ENCODE data around the gene EZR. TPM values are rescaled to one million over a fixed set of nuclear protein-coding genes. Genes with fewer than 3 reads are reported as not detected.
"Not testable (repeated sequence)": the region's sequence is repeated elsewhere in the genome, so short reads cannot be mapped to it uniquely, and the experiment has no call there.

EZR gene
- polyA plus RNA-seq, 1 donor from 2014 or later: 588 TPM

- Mint-ChIP-seq H3K4me3 (no peak overlapping the region), H3K4me1 (peaks cover 12 to 21% (median 16%) of the 10 kb centered on the region in 3 donors), H3K9me3 (no peaks in the 10 kb centered on the region), H3K27ac (peak overlapping the region in 1 of 3 donors; percentile 95), H3K27me3 (peaks cover 4% of the 10 kb centered on the region), H3K36me3 (no peaks in the 10 kb centered on the region)
Measured at GRCh38 chr6:158834675-158835385, 15.7 kb upstream of the EZR start.

- H3K4me1 Mint-ChIP-seq: peaks cover 10 to 24% (median 19%) of the 10 kb centered on the region in 3 donors
- not testable (repeated sequence) for H3K36me3 Mint-ChIP-seq, H3K27ac Mint-ChIP-seq, H3K4me3 Mint-ChIP-seq, H3K27me3 Mint-ChIP-seq, H3K9me3 Mint-ChIP-seq
Measured at GRCh38 chr6:158832807-158833206, 13.6 kb upstream of the EZR start.

DNA sequence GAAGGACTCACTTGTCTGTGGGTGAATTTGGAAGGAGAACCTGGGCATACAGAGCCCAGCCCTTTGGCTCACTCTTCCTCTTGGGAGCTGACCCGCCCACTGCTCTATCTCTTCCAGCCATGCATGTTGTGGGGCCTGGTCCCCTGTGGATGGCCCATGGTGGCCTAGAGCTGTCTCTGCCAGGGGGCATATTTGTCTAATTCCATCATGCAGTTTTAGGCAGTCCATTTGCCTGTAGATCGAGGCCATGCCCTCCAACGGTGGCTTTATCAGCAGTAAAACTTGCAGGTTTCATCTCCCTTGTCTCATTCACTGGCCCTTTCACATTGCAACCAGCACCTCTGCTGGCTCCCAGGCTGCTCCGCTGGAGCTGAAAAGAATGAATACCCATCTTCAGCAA lies 12.9 kb upstream of the EZR start:
- H3K4me3 Mint-ChIP-seq: no peak overlapping the region
- no peaks in the 10 kb centered on the region for H3K36me3 Mint-ChIP-seq
- H3K27ac Mint-ChIP-seq: no peak overlapping the region
- peaks cover 13 to 28% (median 22%) of the 10 kb centered on the region in 3 donors for H3K4me1 Mint-ChIP-seq
- no peaks in the 10 kb centered on the region for H3K9me3 Mint-ChIP-seq
- H3K27me3 Mint-ChIP-seq: peaks cover 4% of the 10 kb centered on the region

DNA sequence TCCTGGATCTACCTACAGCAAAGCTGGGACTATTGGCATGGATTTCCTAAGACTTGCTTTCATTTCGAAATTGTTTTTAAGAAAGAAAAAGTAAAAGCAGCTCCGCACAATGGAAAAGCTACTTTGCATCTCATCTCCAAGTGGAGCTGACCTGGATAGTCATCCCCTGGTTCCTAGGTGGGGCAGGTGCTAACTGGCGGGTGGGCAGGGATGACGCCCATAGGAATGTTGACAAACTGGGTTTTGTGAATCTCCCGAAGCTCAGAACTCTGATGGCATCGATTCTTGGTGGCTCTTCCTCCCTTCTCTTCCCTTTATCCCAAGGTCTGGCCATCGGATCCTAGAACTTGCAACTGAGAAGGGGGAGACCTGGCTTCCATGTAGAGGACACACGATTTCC lies 12.4 kb upstream of the EZR start:
- peaks cover under 1% of the 10 kb centered on the region for H3K27me3 Mint-ChIP-seq
- H3K4me3 Mint-ChIP-seq: peak overlapping the region in 1 of 4 donors; percentile 23
- peaks cover 16 to 29% (median 24%) of the 10 kb centered on the region in 3 donors for H3K4me1 Mint-ChIP-seq
- no peaks in the 10 kb centered on the region for H3K9me3 Mint-ChIP-seq
- no peaks in the 10 kb centered on the region for H3K36me3 Mint-ChIP-seq
- H3K27ac Mint-ChIP-seq: peak overlapping the region in 1 of 3 donors; percentile 88

- peak overlapping the region in 2 of 3 donors; percentile 33 to 88 for H3K27ac Mint-ChIP-seq
- no peaks in the 10 kb centered on the region for H3K27me3 Mint-ChIP-seq
- no peak overlapping the region for H3K4me3 Mint-ChIP-seq
Measured at GRCh38 chr6:158830736-158831135, 11.6 kb upstream of the EZR start.

GRCh38 chr6:158828807-158829206 lies 9.6 kb upstream of the EZR start:
- Mint-ChIP-seq H3K27ac (no peak overlapping the region), H3K4me1 (peaks cover 16 to 32% (median 29%) of the 10 kb centered on the region in 3 donors), H3K9me3 (no peaks in the 10 kb centered on the region), H3K4me3 (peak overlapping the region in 1 of 4 donors; percentile 15), H3K36me3 (no peaks in the 10 kb centered on the region), H3K27me3 (no peaks in the 10 kb centered on the region)

More at GRCh38 chr6:158830736-158831135, 11.6 kb upstream of the EZR start:
- H3K4me1 Mint-ChIP-seq: peaks cover 20 to 34% (median 30%) of the 10 kb centered on the region in 3 donors
- no peaks in the 10 kb centered on the region for H3K9me3 Mint-ChIP-seq
- H3K36me3 Mint-ChIP-seq: no peaks in the 10 kb centered on the region

DNA sequence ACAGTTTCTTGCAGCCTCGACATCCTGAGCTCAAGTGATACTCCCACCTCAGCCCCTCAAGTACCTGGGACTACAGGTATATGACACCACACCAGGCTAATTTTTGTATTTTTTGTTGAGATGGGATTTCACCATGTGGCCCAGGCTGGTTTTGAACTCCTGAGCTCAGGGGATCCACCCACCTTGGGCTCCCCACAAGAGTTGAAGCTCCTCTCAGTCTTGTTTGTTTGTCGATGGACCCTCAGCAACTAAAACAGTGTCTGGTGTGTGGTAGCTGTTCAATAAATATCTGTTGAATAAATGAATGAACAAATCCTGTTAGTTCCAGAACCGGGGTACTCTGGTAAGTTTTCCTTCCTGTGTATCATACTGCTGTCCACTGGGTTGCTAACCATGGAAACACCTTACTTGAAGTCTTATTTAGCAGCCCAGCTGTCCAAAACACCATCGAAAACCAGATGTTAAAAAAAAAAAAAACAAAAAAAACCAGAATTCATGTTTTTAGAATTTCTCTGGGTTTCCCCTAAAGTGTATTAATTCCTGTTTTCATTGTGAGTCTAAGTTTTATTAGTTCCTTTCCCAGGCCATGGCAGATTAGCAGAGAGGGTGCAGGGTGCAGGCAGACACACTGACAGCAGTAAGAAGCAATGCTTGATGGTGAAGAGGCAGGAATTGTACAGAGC lies 7.8 kb upstream of the EZR start:
- Mint-ChIP-seq H3K4me1 (peaks cover 16 to 31% (median 30%) of the 10 kb centered on the region in 3 donors), H3K27me3 (no peaks in the 10 kb centered on the region), H3K9me3 (no peaks in the 10 kb centered on the region), H3K36me3 (no peaks in the 10 kb centered on the region), H3K4me3 (peak overlapping the region; percentile 25 to 72 (median 55)), H3K27ac (peak overlapping the region; percentile 86 to 94 (median 94))

DNA sequence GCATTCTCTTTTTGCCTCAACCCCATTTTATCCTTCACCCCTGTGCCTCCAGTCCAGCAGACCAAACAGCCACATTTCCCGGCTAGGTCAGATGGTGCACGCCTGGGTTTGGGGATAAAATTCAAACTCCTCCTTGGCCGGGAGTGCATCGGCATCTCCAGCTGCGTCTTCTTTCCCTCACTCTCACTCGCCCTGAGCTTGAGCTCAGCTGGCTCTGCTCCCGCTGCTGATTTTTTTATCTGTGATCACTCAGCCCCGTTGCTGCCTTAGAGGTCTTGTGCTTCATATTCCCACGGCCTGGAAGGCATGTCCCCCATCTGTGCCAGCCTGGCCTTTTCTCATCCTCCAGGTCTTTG lies 6.8 kb upstream of the EZR start:
- Mint-ChIP-seq H3K36me3 (no peaks in the 10 kb centered on the region), H3K27ac (peak overlapping the region; percentile 85 to 94 (median 92)), H3K27me3 (no peaks in the 10 kb centered on the region), H3K9me3 (no peaks in the 10 kb centered on the region), H3K4me3 (peak overlapping the region in 2 of 4 donors; percentile 57 to 58), H3K4me1 (peaks cover 18 to 35% (median 34%) of the 10 kb centered on the region in 3 donors)

DNA sequence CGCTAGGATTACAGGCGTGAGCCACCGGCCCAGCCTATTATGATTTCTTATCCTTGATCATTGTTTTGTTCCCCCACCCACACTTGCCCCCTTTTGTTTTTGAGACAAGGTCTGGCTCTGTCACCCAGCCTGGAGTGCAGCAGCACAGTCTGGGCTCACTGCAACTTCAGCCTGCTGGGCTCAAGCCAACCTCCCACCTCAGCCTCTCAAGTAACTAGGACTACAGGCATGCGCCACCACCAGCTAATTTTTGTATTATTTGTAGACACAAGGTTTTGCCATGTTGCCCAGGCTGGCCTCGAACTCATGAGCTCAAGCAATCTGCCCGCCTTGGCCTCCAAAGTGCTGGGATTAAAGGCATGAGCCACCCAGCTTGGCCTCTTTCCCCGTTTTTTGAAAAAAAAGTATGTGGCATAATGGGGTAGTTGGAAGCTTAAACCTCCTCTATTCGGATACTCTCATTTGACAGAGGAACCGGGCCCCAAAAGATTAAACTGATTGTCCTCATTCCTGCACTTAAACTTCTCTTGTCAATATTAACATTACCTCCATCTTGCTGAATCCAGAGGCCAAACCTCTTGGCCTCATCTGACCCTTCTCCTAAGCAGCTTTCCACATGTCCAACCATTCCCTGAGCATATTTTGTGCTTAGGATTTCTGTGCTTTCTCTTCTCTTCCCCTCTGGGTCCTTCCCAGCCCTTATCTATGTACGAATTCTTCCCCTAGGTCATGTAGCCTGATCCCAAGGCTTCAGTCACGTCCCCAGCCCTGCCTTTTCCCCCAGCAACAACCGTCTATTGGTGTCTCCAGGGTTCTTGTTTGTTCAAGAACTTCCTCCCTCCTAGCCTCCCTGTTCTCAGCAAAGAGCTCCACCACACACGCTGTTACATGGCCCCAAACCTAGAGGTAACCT lies 6.1 kb upstream of the EZR start:
- Mint-ChIP-seq H3K4me1 (peaks cover 18 to 35% (median 35%) of the 10 kb centered on the region in 3 donors), H3K36me3 (no peaks in the 10 kb centered on the region), H3K27ac (peak overlapping the region in 2 of 3 donors; percentile 85 to 92), H3K4me3 (peak overlapping the region in 2 of 4 donors; percentile 23 to 58), H3K9me3 (no peaks in the 10 kb centered on the region), H3K27me3 (no peaks in the 10 kb centered on the region)

DNA sequence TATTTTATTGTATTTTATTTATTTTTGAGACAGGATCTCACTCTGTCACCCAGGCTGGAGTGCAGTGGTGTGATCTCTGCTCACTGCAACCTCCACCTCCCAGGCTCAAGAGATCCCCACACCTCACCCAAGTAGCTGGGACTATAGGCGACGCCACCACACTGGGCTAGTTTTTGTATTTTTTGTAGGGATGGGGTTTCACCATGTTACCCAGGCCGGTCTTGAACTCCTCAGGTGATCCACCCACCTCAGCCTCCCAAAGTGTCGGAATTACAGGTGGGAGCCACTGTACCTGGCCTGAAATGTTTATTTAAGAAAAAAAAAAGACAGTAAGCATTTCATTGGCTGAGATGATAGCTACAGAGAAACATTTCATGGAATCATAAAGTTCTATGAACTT lies 4.4 kb upstream of the EZR start:
- peak overlapping the region in 1 of 4 donors; percentile 67 for H3K4me3 Mint-ChIP-seq
- H3K4me1 Mint-ChIP-seq: peaks cover 21 to 40% (median 35%) of the 10 kb centered on the region in 3 donors
- H3K27ac Mint-ChIP-seq: peak overlapping the region in 1 of 3 donors; percentile 82
- not testable (repeated sequence) for H3K9me3 Mint-ChIP-seq, H3K27me3 Mint-ChIP-seq, H3K36me3 Mint-ChIP-seq

DNA sequence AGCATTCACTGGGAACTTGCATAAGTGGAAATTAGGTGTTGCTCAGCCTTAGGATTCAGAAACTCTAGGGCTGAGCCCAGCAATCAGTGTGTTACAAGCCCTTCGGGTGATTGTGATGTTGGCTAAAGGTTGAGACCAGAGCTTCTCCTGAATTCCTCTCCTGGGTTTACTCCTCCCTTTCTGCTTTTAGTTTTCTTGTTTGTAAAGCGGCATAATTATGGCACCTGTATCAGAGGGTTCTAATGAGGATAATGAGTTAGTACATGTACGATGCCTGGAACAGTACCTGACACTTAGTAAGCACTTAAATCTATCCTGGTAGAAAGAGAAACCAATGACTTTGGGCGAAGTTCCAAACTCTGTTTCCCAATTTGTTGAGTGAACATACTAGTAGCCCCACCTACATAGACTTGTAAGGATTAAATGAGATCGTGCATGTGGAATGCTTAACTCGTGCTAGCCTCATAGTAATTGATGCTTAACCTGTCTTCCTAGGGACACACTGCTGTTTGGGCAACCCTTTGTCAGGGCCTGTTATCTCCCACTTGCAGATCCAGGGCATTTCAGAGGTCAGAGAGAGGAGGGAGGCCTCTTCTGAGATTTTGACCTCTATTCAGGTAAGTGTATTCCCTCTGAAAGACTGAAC lies 932 bp upstream of the EZR start:
- H3K9me3 Mint-ChIP-seq: no peaks in the 10 kb centered on the region
- H3K4me3 Mint-ChIP-seq: peak overlapping the region; percentile 68 to 88 (median 78)
- H3K27me3 Mint-ChIP-seq: no peaks in the 10 kb centered on the region
- H3K36me3 Mint-ChIP-seq: peaks cover 16% of the 10 kb centered on the region
- peaks cover 20 to 40% (median 25%) of the 10 kb centered on the region in 3 donors for H3K4me1 Mint-ChIP-seq
- peak overlapping the region; percentile 91 to 100 (median 92) for H3K27ac Mint-ChIP-seq

GRCh38 chr6:158818581-158819212 lies 471 bp downstream of the EZR start:
- peaks cover 23% of the 10 kb centered on the region for H3K36me3 Mint-ChIP-seq
- H3K4me3 Mint-ChIP-seq: peak overlapping the region; percentile 68 to 99 (median 90)
- peaks cover 30 to 50% (median 37%) of the 10 kb centered on the region in 3 donors for H3K4me1 Mint-ChIP-seq
- H3K9me3 Mint-ChIP-seq: no peaks in the 10 kb centered on the region
- peak overlapping the region; percentile 80 to 100 (median 92) for H3K27ac Mint-ChIP-seq
- no peaks in the 10 kb centered on the region for H3K27me3 Mint-ChIP-seq

DNA sequence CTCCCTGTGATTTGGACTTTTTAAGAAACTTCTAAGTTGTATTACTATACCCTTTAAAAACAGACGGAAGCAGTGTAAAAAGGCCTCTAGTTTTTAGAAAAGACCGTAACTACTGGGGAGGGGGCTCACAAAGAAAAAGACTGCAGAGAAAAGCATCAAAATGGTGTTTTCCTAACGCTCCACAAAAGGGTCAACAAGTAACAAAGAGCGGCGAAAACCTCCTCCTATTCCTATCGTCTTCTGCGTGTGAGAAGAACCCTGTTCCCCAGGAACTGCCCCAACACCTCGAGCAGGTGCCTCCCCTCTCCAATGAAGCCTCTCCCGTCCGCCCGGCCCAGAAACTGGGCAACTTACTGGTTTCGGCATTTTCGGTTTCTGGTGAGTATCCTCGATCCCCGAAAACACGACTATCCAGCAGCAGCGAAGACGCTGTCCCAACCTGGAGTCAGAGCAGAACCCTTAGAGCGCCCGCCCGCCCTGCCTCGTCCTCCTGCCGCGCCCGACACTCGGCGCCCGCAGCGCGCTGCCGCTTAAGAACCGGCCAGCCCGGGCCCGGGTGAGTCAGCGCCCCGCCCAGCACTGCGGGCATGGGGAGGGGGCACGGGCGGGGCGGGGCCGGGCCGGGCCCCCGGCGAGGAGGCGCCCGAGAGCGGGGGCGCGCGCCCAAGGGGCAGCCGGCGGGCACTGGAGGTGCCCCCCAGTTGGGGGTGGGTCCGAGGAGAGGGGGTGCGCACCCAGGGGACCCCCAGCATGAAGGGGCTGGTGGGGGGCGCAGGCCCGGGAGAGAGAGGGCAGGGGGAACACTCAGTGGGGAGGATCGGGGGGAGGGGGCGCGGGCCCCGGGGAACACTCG lies 1.2 kb downstream of the EZR start:
- no peaks in the 10 kb centered on the region for H3K27me3 Mint-ChIP-seq
- peak overlapping the region; percentile 68 to 99 (median 99) for H3K4me3 Mint-ChIP-seq
- H3K36me3 Mint-ChIP-seq: peaks cover 26% of the 10 kb centered on the region
- H3K27ac Mint-ChIP-seq: peak overlapping the region; percentile 92 to 100 (median 98)
- H3K9me3 Mint-ChIP-seq: no peaks in the 10 kb centered on the region
- peaks cover 36 to 56% (median 45%) of the 10 kb centered on the region in 3 donors for H3K4me1 Mint-ChIP-seq

Data from IgD-negative memory B cell (primary cell).